K562 treated with DMSO at 1 percent for 48 hours (cell line): ENCODE results near the gene PROCA1. TPM values are rescaled to one million over a fixed set of nuclear protein-coding genes. Genes with fewer than 3 reads are reported as not detected.

ENCODE experiments used
- total RNA-seq: library from RNA; unstranded; fragments of 300-600 nt; gene quantifications from 2 replicates; pipeline ENCODE4 v1.2.3, GENCODE V29; 2022; ENCODE audit warnings: low replicate concordance; ENCODE audit errors: extremely low read depth

PROCA1 gene, protein sequence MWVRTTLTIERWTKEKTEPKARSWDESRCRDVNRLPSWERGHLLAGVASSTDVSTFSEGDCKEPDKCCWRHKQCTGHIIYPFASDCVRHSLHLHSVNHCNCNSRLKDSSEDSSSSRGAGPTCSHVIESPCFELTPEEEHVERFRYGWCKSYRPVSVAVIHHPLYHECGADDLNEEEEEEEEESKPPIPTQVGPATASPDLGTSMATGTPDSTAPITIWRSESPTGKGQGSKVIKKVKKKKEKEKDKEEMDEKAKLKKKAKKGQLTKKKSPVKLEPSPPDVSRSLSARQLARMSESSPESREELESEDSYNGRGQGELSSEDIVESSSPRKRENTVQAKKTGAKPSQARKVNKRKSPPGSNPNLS
- not detected in 2 replicates for total RNA-seq

GRCh38 chr17:28711723-28712031 lies at the start of gene PROCA1:
PROCA1 (minus strand) TSS chr17:28711888; CDS start chr17:28711660, 228 bp downstream.

GRCh38 chr17:28743243-28744103 lies 31.8 kb upstream of the PROCA1 start, which contains the start of gene TRAF4:
TRAF4 (plus strand) TSS chr17:28744011; CDS start chr17:28744113, 102 bp downstream.

GRCh38 chr17:28728364-28729200 lies 16.9 kb upstream of the PROCA1 start, which contains the start of gene NEK8:
NEK8 (plus strand) TSS chr17:28728788; CDS start chr17:28728814, 26 bp downstream.

DNA sequence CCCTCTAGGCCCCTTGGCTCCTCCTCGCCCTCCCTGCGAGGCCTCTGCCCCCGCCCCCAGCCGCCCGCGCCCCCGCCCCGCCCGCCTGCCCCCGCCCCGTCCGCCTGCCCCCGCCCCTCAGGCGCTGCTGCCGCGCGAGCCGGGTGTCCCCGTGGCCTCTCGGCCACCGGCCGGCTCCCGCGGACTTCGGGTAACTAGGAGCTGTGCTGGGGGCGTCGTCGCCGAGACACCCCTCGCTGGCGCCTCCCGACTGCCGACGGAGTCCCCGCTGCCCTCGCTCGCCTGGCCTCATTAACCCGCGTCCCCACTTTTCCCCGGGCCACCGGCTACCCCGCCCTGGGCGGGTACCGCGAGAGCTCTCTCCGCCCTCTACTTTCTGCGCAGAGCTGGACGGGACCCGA lies 14.5 kb upstream of the PROCA1 start, which contains the start of gene TLCD1:
Gene TLCD1 (minus strand): TSS at position 8 of the 401 bp plus-strand sequence. CDS start 136 bp downstream, outside the sequence.

DNA sequence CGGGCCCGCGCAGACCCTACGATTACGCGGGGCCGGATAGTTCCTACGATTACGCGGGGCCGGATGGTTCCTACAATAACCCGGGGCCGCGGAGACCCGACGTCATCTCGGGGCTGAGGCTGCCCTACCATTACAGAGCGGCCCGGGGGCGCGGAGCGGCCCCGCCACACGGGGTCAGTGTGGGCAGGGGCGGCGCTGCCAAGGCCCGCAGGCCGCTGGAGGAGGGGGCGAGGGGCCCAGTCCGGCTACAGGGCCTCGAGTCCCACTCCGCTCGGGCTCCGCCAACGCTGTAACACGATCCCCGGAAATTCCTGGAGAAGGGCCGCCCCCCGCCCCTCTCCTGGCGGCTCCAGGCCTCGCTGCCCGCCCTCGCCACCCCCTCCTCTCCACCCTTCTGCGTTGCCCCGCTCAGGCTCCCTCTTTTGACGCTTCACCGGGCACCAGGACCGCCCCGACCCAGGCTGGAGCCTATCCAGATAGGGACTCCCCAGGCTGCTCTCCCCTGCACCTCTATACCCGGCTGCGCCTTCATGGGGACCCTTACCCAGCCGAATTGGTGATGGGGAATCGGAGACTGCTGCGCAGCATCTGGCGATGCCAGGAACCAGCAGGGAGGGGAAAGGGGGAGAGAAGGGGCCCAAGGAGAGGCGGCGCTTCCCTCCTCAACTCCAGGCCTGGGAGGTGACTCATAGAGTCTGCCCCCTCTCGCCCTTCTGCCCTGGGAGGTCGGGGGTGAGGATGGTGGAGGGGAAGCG lies 6.1 kb upstream of the PROCA1 start, which contains the start of gene RAB34:
Gene RAB34 (minus strand): TSS at position 291 of the 755 bp plus-strand sequence. CDS start 602 bp downstream, outside the sequence.

GRCh38 chr17:28661635-28662526 lies 49.8 kb downstream of the PROCA1 start, which contains the start of the genes SDF2 and SUPT6H:
SDF2 (minus strand) TSS chr17:28661906; CDS start chr17:28661876, 30 bp downstream.
SUPT6H (plus strand) TSS chr17:28662205; CDS start chr17:28673402, 11,197 bp downstream.

Other genes with a start within 250 kb of the PROCA1 start
- not detected in 2 replicates for gene SLC13A2, start 238.2 kb downstream of the PROCA1 start, total RNA-seq
- not detected in 2 replicates for gene FOXN1, start 205.5 kb downstream of the PROCA1 start, total RNA-seq
- not detected in 2 replicates for gene UNC119, start 159.3 kb downstream of the PROCA1 start, total RNA-seq
- gene PIGS, start 140.4 kb downstream of the PROCA1 start, total RNA-seq: not detected in 2 replicates
- gene ALDOC, start 135.0 kb downstream of the PROCA1 start, total RNA-seq: not detected in 2 replicates
- gene SPAG5, start 112.9 kb downstream of the PROCA1 start, total RNA-seq: not detected in 2 replicates
- not detected in 2 replicates for gene RSKR, start 97.7 kb downstream of the PROCA1 start, total RNA-seq
- 500 TPM in 1 of 2 replicates, not detected in the other for gene BLTP2, start 66.7 kb downstream of the PROCA1 start, total RNA-seq
- not detected in 2 replicates for gene SDF2, start 50.0 kb downstream of the PROCA1 start, total RNA-seq
- gene SUPT6H, start 49.7 kb downstream of the PROCA1 start, total RNA-seq: not detected in 2 replicates
- gene RAB34, start 6.0 kb upstream of the PROCA1 start, total RNA-seq: not detected in 2 replicates
- 801 and 2,820 TPM in 2 replicates for gene RPL23A, start 8.1 kb upstream of the PROCA1 start, total RNA-seq
- gene TLCD1, start 14.3 kb upstream of the PROCA1 start, total RNA-seq: not detected in 2 replicates
- gene NEK8, start 16.9 kb upstream of the PROCA1 start, total RNA-seq: not detected in 2 replicates
- 567 TPM in 1 of 2 replicates, not detected in the other for gene TRAF4, start 32.1 kb upstream of the PROCA1 start, total RNA-seq
- not detected in 2 replicates for gene FAM222B, start 130.9 kb upstream of the PROCA1 start, total RNA-seq
- gene ERAL1, start 143.1 kb upstream of the PROCA1 start, total RNA-seq: not detected in 2 replicates
- not detected in 2 replicates for gene FLOT2, start 185.8 kb upstream of the PROCA1 start, total RNA-seq
- not detected in 2 replicates for gene DHRS13, start 191.2 kb upstream of the PROCA1 start, total RNA-seq
- gene PHF12, start 239.6 kb upstream of the PROCA1 start, total RNA-seq: not detected in 2 replicates